CD4-positive, alpha-beta T cell (primary cell): ENCODE measurements around the gene DCPS. TPM values are rescaled to one million over a fixed set of nuclear protein-coding genes. Genes with fewer than 3 reads are reported as not detected.

Experiments
- ATAC-seq: fragments of 200-7000 bp; cut with Tn5 transposase; one replicate; pipeline ENCODE4 v1.10.0; 2022; ENCODE audit warnings: mild to moderate bottlenecking; ENCODE audit not compliant: poor library complexity
- CTCF ChIA-PET: fragments of 350-600 bp; sonication (Branson Sonifier 250); formaldehyde crosslinking; loops from one replicate; lab custom pipeline; 2021; ENCODE audit warnings: antibody characterized with exemption, inconsistent platforms; lab: Charles Lee
- POLR2A ChIA-PET: fragments of 350-600 bp; sonication (Branson Sonifier 250); formaldehyde crosslinking; loops from one replicate; lab custom pipeline; 2021; ENCODE audit warnings: antibody characterized with exemption, inconsistent platforms; lab: Charles Lee
- DNase-seq, 14 experiments: peaks; one replicate each; pipeline ENCODE4 v3.0.0-alpha.2; 2013 to 2020; ENCODE audit warnings: mixed read lengths in 2 of 14
- H3K27ac ChIP-seq, 2 donors: one replicate each; pipeline versions ENCODE4 v1.5.1 to v1.7.0; 2013; ENCODE audit warnings: low read length in 2 of 2, low read depth in 1 of 2, mild to moderate bottlenecking in 1 of 2
- H3K27me3 ChIP-seq, 2 experiments: 1 replicate in 1 of 2; 2 replicates in 1 of 2; pipeline versions ENCODE4 v1.6.1 to v1.7.0; 2013; ENCODE audit warnings: low read length in 2 of 2, control low read depth in 1 of 2, mild to moderate bottlenecking in 1 of 2, moderate library complexity in 1 of 2; ENCODE audit not compliant: insufficient read depth in 2 of 2, control insufficient read depth in 1 of 2
- H3K36me3 ChIP-seq: one replicate; pipeline ENCODE4 v1.6.1; 2013; ENCODE audit warnings: low read length, control low read depth; ENCODE audit not compliant: insufficient read depth
- H3K4me1 ChIP-seq: one replicate; pipeline ENCODE4 v1.6.1; 2013; ENCODE audit warnings: low read length, control low read depth; ENCODE audit not compliant: insufficient read depth
- H3K4me3 ChIP-seq: one replicate; pipeline ENCODE4 v1.5.1; 2013; ENCODE audit warnings: mild to moderate bottlenecking, low read length, moderate library complexity
- H3K9me3 ChIP-seq, 2 experiments: 1 replicate in 1 of 2; 2 replicates in 1 of 2; pipeline versions ENCODE4 v1.6.1 to v1.7.0; 2013; ENCODE audit warnings: low read length in 2 of 2, mild to moderate bottlenecking in 2 of 2, control low read depth in 1 of 2, moderate library complexity in 1 of 2; ENCODE audit not compliant: control insufficient read depth in 1 of 2, insufficient read depth in 1 of 2
- H3K27ac Mint-ChIP-seq: one replicate; pipeline ENCODE4 v1.8.0; 2020; ENCODE audit warnings: mixed read lengths
- H3K27me3 Mint-ChIP-seq: one replicate; pipeline ENCODE4 v1.8.0; 2021; ENCODE audit warnings: mixed read lengths
- H3K36me3 Mint-ChIP-seq: one replicate; pipeline ENCODE4 v1.8.0; 2021; ENCODE audit warnings: low read depth, mixed read lengths
- H3K4me1 Mint-ChIP-seq: one replicate; pipeline ENCODE4 v1.8.0; 2021; ENCODE audit warnings: low read depth, mixed read lengths
- H3K4me3 Mint-ChIP-seq: one replicate; pipeline ENCODE4 v1.8.0; 2020; ENCODE audit warnings: mild to moderate bottlenecking, mixed read lengths
- H3K9me3 Mint-ChIP-seq: one replicate; pipeline ENCODE4 v1.8.0; 2020; ENCODE audit warnings: mixed read lengths
- CTCF ChIP-seq: fragments of 200-600 bp; IDR thresholded peaks from one replicate; pipeline ENCODE4 v1.8.0; 2022; ENCODE audit warnings: antibody characterized with exemption, mild to moderate bottlenecking
- intact Hi-C, 2 experiments: fragments of 100-400 bp; cut with DNase I in 1 of 2; cut with micrococcal nuclease in 1 of 2; formaldehyde crosslinking; loops; one replicate each; pipeline versions ENCODE4 v1.15.1 to v1.9.0; 2023 to 2025; cut with DNase I, micrococcal nuclease
- total RNA-seq, 174 experiments: library from RNA in 2 of 174; stranded (reverse) in 2 of 174; gene quantifications; one replicate each; pipeline ENCODE4 v1.2.3 and lab custom pipeline; 2021 to 2026

DCPS gene
- total RNA-seq, 2 experiments from 2014 or later = 6.2 to 6.3 TPM

GRCh38 chr11:126282361-126282735 is 21.5 kb upstream of the DCPS start:
- POLR2A ChIA-PET = interaction anchor here (0.7 to 5.0 kb wide), 10 partner anchors 10 to 1536 kb away, joined by 3 to 77 read pairs (median 7); partner anchors contain the start of genes DCPS, FAM118B, FOXRED1 and HYLS1
- peaks cover 59% of the 10 kb centered on the region for H3K4me1 Mint-ChIP-seq
- DNase-seq (peak; percentile 25 to 71 (median 38)), ATAC-seq (peak; percentile 63)
- peak overlapping the region; percentile 77 to 80 for H3K27ac ChIP-seq
- H3K36me3 ChIP-seq = peaks cover 10% of the 10 kb centered on the region
- H3K4me3 ChIP-seq = peak overlapping the region; percentile 89
- intact Hi-C loops = loop anchor here (1.0 to 10.0 kb wide), 4 partner anchors 14 to 1325 kb away; partner anchors contain the start of genes CHEK1 (in 1 of the 2) and SRPRA (in 1 of the 2)
- H3K27me3 ChIP-seq = no peaks in the 10 kb centered on the region
- CTCF ChIA-PET = no interaction called here
- TF ChIP-seq CTCF = no peak
- peaks cover 56% of the 10 kb centered on the region for H3K4me1 ChIP-seq
- H3K9me3 Mint-ChIP-seq = no peaks in the 10 kb centered on the region
- H3K27ac Mint-ChIP-seq = peak overlapping the region; percentile 99
- no peaks in the 10 kb centered on the region for H3K9me3 ChIP-seq
- peaks cover 38% of the 10 kb centered on the region for H3K36me3 Mint-ChIP-seq
- no peaks in the 10 kb centered on the region for H3K27me3 Mint-ChIP-seq
- peak overlapping the region; percentile 95 for H3K4me3 Mint-ChIP-seq

GRCh38 chr11:126282736-126283591 is 20.9 kb upstream of the DCPS start, which contains the start of gene TIRAP:
Gene TIRAP (plus strand): TSS chr11:126283093. CDS start chr11:126290895, 7,802 bp downstream.
- Histone ChIP-seq H3K27ac (peak within 1 kb of the TSS; percentile 80 to 89), H3K4me3 (peak within 1 kb of the TSS; percentile 89), H3K36me3 (peaks cover 6% of the 10 kb centered on the region), H3K9me3 (no peaks in the 10 kb centered on the region), H3K4me1 (peaks cover 56% of the 10 kb centered on the region), H3K27me3 (no peaks in the 10 kb centered on the region)
- no peaks in the 10 kb centered on the region for H3K9me3 Mint-ChIP-seq
- POLR2A ChIA-PET = interaction anchor here (0.7 to 5.0 kb wide), 14 partner anchors 10 to 1536 kb away, joined by 3 to 77 read pairs (median 7); partner anchors contain the start of genes DCPS, FAM118B, FOXRED1 and HYLS1
- peak within 1 kb of the TSS; percentile 95 for H3K4me3 Mint-ChIP-seq
- intact Hi-C loops = loop anchor here (1.0 to 10.0 kb wide), 4 partner anchors 15 to 1326 kb away; partner anchors contain the start of genes CHEK1 (in 1 of the 2) and SRPRA (in 1 of the 2)
- DNase-seq (peak; percentile 47 to 84 (median 58)), ATAC-seq (peak; percentile 54)
- H3K36me3 Mint-ChIP-seq = peaks cover 32% of the 10 kb centered on the region
- peak within 1 kb of the TSS; percentile 99 for H3K27ac Mint-ChIP-seq
- H3K4me1 Mint-ChIP-seq = peaks cover 59% of the 10 kb centered on the region
- no peaks in the 10 kb centered on the region for H3K27me3 Mint-ChIP-seq
- CTCF ChIA-PET = interaction anchor here (0.8 to 0.9 kb wide), 2 partner anchors 12 to 15 kb away, joined by 3 read pairs; partner anchors contain the start of gene SRPRA
- TF ChIP-seq CTCF = no peak

GRCh38 chr11:126284829-126285228 is 19.0 kb upstream of the DCPS start:
- Mint-ChIP-seq H3K36me3 (peaks cover 34% of the 10 kb centered on the region), H3K27ac (peak overlapping the region; percentile 99), H3K4me1 (peaks cover 52% of the 10 kb centered on the region), H3K27me3 (no peaks in the 10 kb centered on the region), H3K9me3 (no peaks in the 10 kb centered on the region), H3K4me3 (peak overlapping the region; percentile 93)
- H3K36me3 ChIP-seq = peaks cover 12% of the 10 kb centered on the region
- intact Hi-C loops = loop anchor here (1.0 to 10.0 kb wide), 3 partner anchors 18 to 1328 kb away; partner anchors contain the start of gene CHEK1 (in 1 of the 2)
- H3K9me3 ChIP-seq = no peaks in the 10 kb centered on the region
- POLR2A ChIA-PET = no interaction called here
- peaks cover 55% of the 10 kb centered on the region for H3K4me1 ChIP-seq
- no peaks in the 10 kb centered on the region for H3K27me3 ChIP-seq
- TF ChIP-seq CTCF = no peak
- H3K4me3 ChIP-seq = peak overlapping the region; percentile 22
- DNase-seq = peak; percentile 62 to 91 (median 83)
- ATAC-seq = peak; percentile 43
- no peak overlapping the region for H3K27ac ChIP-seq
- CTCF ChIA-PET = no interaction called here
